HPDE6-E6E7 (cell line): ENCODE measurements around the gene ARID1B.

Experiments used
- DNase-seq: peaks from one replicate; pipeline ENCODE4 v3.0.0; 2011; ENCODE audit warnings: missing footprints; ENCODE audit errors: extremely low spot score

Gene ARID1B

GRCh38 chr6:156825475-156825874, 48.3 kb downstream of the ARID1B start:
- DNase-seq: no peak

- DNase-seq: no peak
Measured at GRCh38 chr6:156826290-156826955, 49.2 kb downstream of the ARID1B start.

GRCh38 chr6:156827382-156827781, 50.2 kb downstream of the ARID1B start:
- DNase-seq: no peak

- DNase-seq: peak; percentile 58
Measured at GRCh38 chr6:156828280-156828703, 51.1 kb downstream of the ARID1B start.

GRCh38 chr6:156830126-156830525, 52.9 kb downstream of the ARID1B start:
- no peak for DNase-seq

- no peak for DNase-seq
Measured at GRCh38 chr6:156832231-156832647, 55.1 kb downstream of the ARID1B start.

GRCh38 chr6:156832669-156833068, 55.5 kb downstream of the ARID1B start:
- DNase-seq: no peak

- no peak for DNase-seq
Measured at GRCh38 chr6:156833755-156834154, 56.6 kb downstream of the ARID1B start.

- no peak for DNase-seq
Measured at GRCh38 chr6:156839129-156839528, 62.0 kb downstream of the ARID1B start.

GRCh38 chr6:156839591-156840001, 62.4 kb downstream of the ARID1B start:
- DNase-seq: no peak

GRCh38 chr6:156840136-156840535, 63.0 kb downstream of the ARID1B start:
- no peak for DNase-seq

- DNase-seq: no peak
Measured at GRCh38 chr6:156840606-156841005, 63.4 kb downstream of the ARID1B start.

- no peak for DNase-seq
Measured at GRCh38 chr6:156841508-156841907, 64.3 kb downstream of the ARID1B start.

GRCh38 chr6:156842598-156843250, 65.5 kb downstream of the ARID1B start:
- DNase-seq: no peak

GRCh38 chr6:156844089-156844488, 66.9 kb downstream of the ARID1B start:
- DNase-seq: no peak

GRCh38 chr6:156845454-156846155, 68.4 kb downstream of the ARID1B start:
- no peak for DNase-seq

- no peak for DNase-seq
Measured at GRCh38 chr6:156846845-156847599, 69.8 kb downstream of the ARID1B start.

- no peak for DNase-seq
Measured at GRCh38 chr6:156848123-156848522, 70.9 kb downstream of the ARID1B start.

- DNase-seq: no peak
Measured at GRCh38 chr6:156848533-156848932, 71.4 kb downstream of the ARID1B start.

GRCh38 chr6:156849806-156850205, 72.6 kb downstream of the ARID1B start:
- no peak for DNase-seq

GRCh38 chr6:156850353-156850752, 73.2 kb downstream of the ARID1B start:
- no peak for DNase-seq

- no peak for DNase-seq
Measured at GRCh38 chr6:156851454-156851921, 74.3 kb downstream of the ARID1B start.
